Measurements from ENCODE around the gene TLR9.

TLR9 gene

GRCh38 chr3:52248165-52248541 is 22.7 kb upstream of the TLR9 start:
- DNase-seq (ENCODE audit: low read depth in 1 of 2, low spot score in 1 of 2), result no peak

GRCh38 chr3:52247409-52248164 is 22.1 kb upstream of the TLR9 start:
- DNase-seq (ENCODE audit: low read depth in 1 of 2, low spot score in 1 of 2), result no peak

GRCh38 chr3:52246728-52247408 is 21.4 kb upstream of the TLR9 start:
- no peak for DNase-seq (ENCODE audit: low read depth in 1 of 2, low spot score in 1 of 2)

GRCh38 chr3:52246264-52246620 is 20.8 kb upstream of the TLR9 start:
- DNase-seq (ENCODE audit: low read depth in 1 of 2, low spot score in 1 of 2), result no peak

- DNase-seq (ENCODE audit: low read depth in 1 of 2, low spot score in 1 of 2), result no peak
Observed at GRCh38 chr3:52245322-52246263, 20.1 kb upstream of the TLR9 start, which contains the start of gene PPM1M. Gene PPM1M (plus strand): TSS chr3:52245759. CDS start chr3:52245825, 66 bp downstream.

GRCh38 chr3:52243791-52244628 is 18.6 kb upstream of the TLR9 start:
- no peak for DNase-seq (ENCODE audit: low read depth in 1 of 2, low spot score in 1 of 2)

- no peak for DNase-seq (ENCODE audit: low read depth in 1 of 2, low spot score in 1 of 2)
Observed at GRCh38 chr3:52242039-52242438, 16.6 kb upstream of the TLR9 start.

GRCh38 chr3:52240886-52241370 is 15.5 kb upstream of the TLR9 start:
- DNase-seq (ENCODE audit: low read depth in 1 of 2, low spot score in 1 of 2), result no peak

GRCh38 chr3:52240059-52240885 is 14.8 kb upstream of the TLR9 start:
- no peak for DNase-seq (ENCODE audit: low read depth in 1 of 2, low spot score in 1 of 2)

GRCh38 chr3:52238761-52239701 is 13.6 kb upstream of the TLR9 start, which contains the start of gene TWF2:
Gene TWF2 (minus strand): TSS chr3:52239158. CDS start chr3:52239016, 142 bp downstream.
- peak; percentile 75 to 79 for DNase-seq (ENCODE audit: low read depth in 1 of 2, low spot score in 1 of 2)

- no peak for DNase-seq (ENCODE audit: low read depth in 1 of 2, low spot score in 1 of 2)
Observed at GRCh38 chr3:52238193-52238760, 12.8 kb upstream of the TLR9 start.

- no peak for DNase-seq (ENCODE audit: low read depth in 1 of 2, low spot score in 1 of 2)
Observed at GRCh38 chr3:52237657-52238172, 12.3 kb upstream of the TLR9 start.

GRCh38 chr3:52237006-52237656 is 11.7 kb upstream of the TLR9 start:
- DNase-seq (ENCODE audit: low read depth in 1 of 2, low spot score in 1 of 2), result no peak

- DNase-seq (ENCODE audit: low read depth in 1 of 2, low spot score in 1 of 2), result no peak
Observed at GRCh38 chr3:52236424-52236886, 11.0 kb upstream of the TLR9 start.

GRCh38 chr3:52234516-52235447 is 9.3 kb upstream of the TLR9 start:
- DNase-seq (ENCODE audit: low read depth in 1 of 2, low spot score in 1 of 2), result no peak

GRCh38 chr3:52233968-52234367 is 8.5 kb upstream of the TLR9 start:
- DNase-seq (ENCODE audit: low read depth in 1 of 2, low spot score in 1 of 2), result no peak

All from activated CD4-positive, alpha-beta T cell treated with anti-CD3 and anti-CD28 coated beads, Interleukin-2, amount 50 U/mL, for 24 hours (primary cell).